Duodenal mucosa (tissue), 2 donors: ENCODE results near the gene LRFN3.
"Not testable (repeated sequence)": the region's sequence is repeated elsewhere in the genome, so short reads cannot be mapped to it uniquely, and the experiment has no call there.

Source experiments
- H3K27ac ChIP-seq: one replicate; pipeline ENCODE4 v1.7.0; 2013; ENCODE audit warnings: low read depth, low read length
- H3K27me3 ChIP-seq, 2 donors: one replicate each; pipeline ENCODE4 v1.7.0; 2013; ENCODE audit warnings: low read length in 2 of 2, control low read depth in 1 of 2; ENCODE audit not compliant: insufficient read depth in 2 of 2, control insufficient read depth in 1 of 2
- H3K36me3 ChIP-seq, 2 donors: one replicate each; pipeline ENCODE4 v1.7.0; 2013; ENCODE audit warnings: low read length in 2 of 2, control low read depth in 1 of 2; ENCODE audit not compliant: insufficient read depth in 2 of 2, control insufficient read depth in 1 of 2
- H3K4me1 ChIP-seq, 2 donors: one replicate each; pipeline ENCODE4 v1.7.0; 2013; ENCODE audit warnings: low read length in 2 of 2, control low read depth in 1 of 2; ENCODE audit not compliant: insufficient read depth in 2 of 2, control insufficient read depth in 1 of 2
- H3K4me3 ChIP-seq, 2 donors: one replicate each; pipeline ENCODE4 v1.7.0; 2013; ENCODE audit warnings: low read length in 2 of 2, low read depth in 1 of 2
- H3K9ac ChIP-seq, 2 donors: one replicate each; pipeline ENCODE4 v1.7.0; 2013; ENCODE audit warnings: low read length in 2 of 2, low read depth in 1 of 2
- H3K9me3 ChIP-seq, 2 donors: one replicate each; pipeline ENCODE4 v1.7.0; 2013; ENCODE audit warnings: low read length in 2 of 2, control low read depth in 1 of 2; ENCODE audit not compliant: control insufficient read depth in 1 of 2

LRFN3 gene

GRCh38 chr19:35963514-35963913 is 27.3 kb downstream of the LRFN3 start:
- Histone ChIP-seq H3K4me1 (no peaks in the 10 kb centered on the region), H3K36me3 (no peaks in the 10 kb centered on the region), H3K4me3 (no peak overlapping the region), H3K27me3 (peaks cover 14 to 15% of the 10 kb centered on the region in 2 donors), H3K27ac (no peak overlapping the region), H3K9ac (no peak overlapping the region), H3K9me3 (no peaks in the 10 kb centered on the region)

- no peaks in the 10 kb centered on the region for H3K9me3 ChIP-seq
- H3K27me3 ChIP-seq: peaks cover 0 to 9% of the 10 kb centered on the region in 2 donors
- H3K9ac ChIP-seq: no peak overlapping the region
- no peaks in the 10 kb centered on the region for H3K4me1 ChIP-seq
- H3K36me3 ChIP-seq: no peaks in the 10 kb centered on the region
- no peak overlapping the region for H3K4me3 ChIP-seq
- no peak overlapping the region for H3K27ac ChIP-seq
These were observed 30.6 kb downstream of the LRFN3 start for GRCh38 chr19:35966771-35967170.

- Histone ChIP-seq H3K9ac (no peak overlapping the region), H3K9me3 (no peaks in the 10 kb centered on the region), H3K27ac (no peak overlapping the region), H3K4me1 (no peaks in the 10 kb centered on the region), H3K27me3 (peaks cover 0 to 5% of the 10 kb centered on the region in 2 donors), H3K4me3 (no peak overlapping the region), H3K36me3 (no peaks in the 10 kb centered on the region)
These were observed 37.3 kb downstream of the LRFN3 start for GRCh38 chr19:35973487-35973886.

GRCh38 chr19:35975608-35976214 is 39.5 kb downstream of the LRFN3 start:
- H3K4me1 ChIP-seq: no peaks in the 10 kb centered on the region
- no peaks in the 10 kb centered on the region for H3K36me3 ChIP-seq
- H3K9me3 ChIP-seq: no peaks in the 10 kb centered on the region
- no peak overlapping the region for H3K9ac ChIP-seq
- peaks cover 0 to 12% of the 10 kb centered on the region in 2 donors for H3K27me3 ChIP-seq
- no peak overlapping the region for H3K27ac ChIP-seq
- no peak overlapping the region for H3K4me3 ChIP-seq

- Histone ChIP-seq H3K4me1 (no peaks in the 10 kb centered on the region), H3K36me3 (no peaks in the 10 kb centered on the region), H3K9me3 (no peaks in the 10 kb centered on the region), H3K4me3 (no peak overlapping the region), H3K27ac (no peak overlapping the region), H3K27me3 (peaks cover 0 to 12% of the 10 kb centered on the region in 2 donors), H3K9ac (no peak overlapping the region)
These were observed 41.5 kb downstream of the LRFN3 start for GRCh38 chr19:35977446-35978222.

GRCh38 chr19:35978271-35978670 is 42.1 kb downstream of the LRFN3 start:
- no peaks in the 10 kb centered on the region for H3K4me1 ChIP-seq
- H3K9me3 ChIP-seq: no peaks in the 10 kb centered on the region
- peaks cover 0 to 12% of the 10 kb centered on the region in 2 donors for H3K27me3 ChIP-seq
- H3K27ac ChIP-seq: no peak overlapping the region
- H3K9ac ChIP-seq: no peak overlapping the region
- no peak overlapping the region for H3K4me3 ChIP-seq
- no peaks in the 10 kb centered on the region for H3K36me3 ChIP-seq

GRCh38 chr19:35978832-35979365 is 42.7 kb downstream of the LRFN3 start:
- peaks cover 0 to 12% of the 10 kb centered on the region in 2 donors for H3K27me3 ChIP-seq

GRCh38 chr19:35980997-35981396 is 44.8 kb downstream of the LRFN3 start:
- not testable (repeated sequence) for H3K4me1 ChIP-seq, H3K9me3 ChIP-seq, H3K36me3 ChIP-seq, H3K9ac ChIP-seq, H3K4me3 ChIP-seq, H3K27ac ChIP-seq
- peaks cover 10 to 18% of the 10 kb centered on the region in 2 donors for H3K27me3 ChIP-seq

More at GRCh38 chr19:35978832-35979365, 42.7 kb downstream of the LRFN3 start:
- Histone ChIP-seq H3K9ac (no peak overlapping the region), H3K9me3 (no peaks in the 10 kb centered on the region), H3K27ac (no peak overlapping the region), H3K4me3 (no peak overlapping the region), H3K4me1 (no peaks in the 10 kb centered on the region), H3K36me3 (no peaks in the 10 kb centered on the region)

- no peak overlapping the region for H3K4me3 ChIP-seq
- H3K27ac ChIP-seq: no peak overlapping the region
- H3K27me3 ChIP-seq: peaks cover 20 to 24% of the 10 kb centered on the region in 2 donors
- H3K9me3 ChIP-seq: no peaks in the 10 kb centered on the region
- H3K4me1 ChIP-seq: no peaks in the 10 kb centered on the region
- H3K36me3 ChIP-seq: no peaks in the 10 kb centered on the region
- no peak overlapping the region for H3K9ac ChIP-seq
These were observed 47.0 kb downstream of the LRFN3 start for GRCh38 chr19:35983177-35983576.

- H3K27ac ChIP-seq: no peak overlapping the region
- H3K4me3 ChIP-seq: no peak overlapping the region
- no peak overlapping the region for H3K9ac ChIP-seq
- H3K4me1 ChIP-seq: no peaks in the 10 kb centered on the region
- H3K9me3 ChIP-seq: no peaks in the 10 kb centered on the region
- H3K27me3 ChIP-seq: peaks cover 17 to 20% of the 10 kb centered on the region in 2 donors
- no peaks in the 10 kb centered on the region for H3K36me3 ChIP-seq
These were observed 49.9 kb downstream of the LRFN3 start for GRCh38 chr19:35986111-35986510.
